Bronchial epithelial cell (primary cell): Measurements from ENCODE around the gene CCNL1. TPM values are rescaled to one million over a fixed set of nuclear protein-coding genes. Genes with fewer than 3 reads are reported as not detected.

Source experiments
- DNase-seq: peaks from one replicate; pipeline ENCODE4 v3.0.0-alpha.2; 2010; ENCODE audit warnings: low read depth
- FAIRE-seq: peaks from 2 replicates; lab custom pipeline; 2011; peaks lifted over from hg19 to GRCh38; lab: Jason Lieb, UNC
- H3K27me3 ChIP-seq: 2 replicates; pipeline ENCODE4 v1.5.1; 2011; ENCODE audit warnings: low read length; ENCODE audit not compliant: control insufficient read depth, insufficient read depth
- H3K36me3 ChIP-seq: 2 replicates; pipeline ENCODE4 v1.5.1; 2011; ENCODE audit warnings: low read length; ENCODE audit not compliant: control insufficient read depth, insufficient read depth
- H3K4me3 ChIP-seq: 2 replicates; pipeline ENCODE4 v1.5.1; 2011; ENCODE audit warnings: mild to moderate bottlenecking, low read depth, low read length, control low read depth
- total RNA-seq: library from RNA; depleted of rRNA; stranded (reverse); fragments of >200 nt; gene quantifications from 2 replicates; pipeline ENCODE4 v1.2.1, GENCODE V29; 2014
- TF ChIP-seq, protein P1 (sequence below): IDR thresholded peaks from 2 replicates; pipeline ENCODE4 v1.5.1; 2011; ENCODE audit warnings: mild to moderate bottlenecking, moderate library complexity, low read length, control low read depth, inconsistent platforms; ENCODE audit not compliant: insufficient read depth, severe bottlenecking

The CCNL1 gene
- total RNA-seq = 107 and 150 TPM in 2 replicates

DNA sequence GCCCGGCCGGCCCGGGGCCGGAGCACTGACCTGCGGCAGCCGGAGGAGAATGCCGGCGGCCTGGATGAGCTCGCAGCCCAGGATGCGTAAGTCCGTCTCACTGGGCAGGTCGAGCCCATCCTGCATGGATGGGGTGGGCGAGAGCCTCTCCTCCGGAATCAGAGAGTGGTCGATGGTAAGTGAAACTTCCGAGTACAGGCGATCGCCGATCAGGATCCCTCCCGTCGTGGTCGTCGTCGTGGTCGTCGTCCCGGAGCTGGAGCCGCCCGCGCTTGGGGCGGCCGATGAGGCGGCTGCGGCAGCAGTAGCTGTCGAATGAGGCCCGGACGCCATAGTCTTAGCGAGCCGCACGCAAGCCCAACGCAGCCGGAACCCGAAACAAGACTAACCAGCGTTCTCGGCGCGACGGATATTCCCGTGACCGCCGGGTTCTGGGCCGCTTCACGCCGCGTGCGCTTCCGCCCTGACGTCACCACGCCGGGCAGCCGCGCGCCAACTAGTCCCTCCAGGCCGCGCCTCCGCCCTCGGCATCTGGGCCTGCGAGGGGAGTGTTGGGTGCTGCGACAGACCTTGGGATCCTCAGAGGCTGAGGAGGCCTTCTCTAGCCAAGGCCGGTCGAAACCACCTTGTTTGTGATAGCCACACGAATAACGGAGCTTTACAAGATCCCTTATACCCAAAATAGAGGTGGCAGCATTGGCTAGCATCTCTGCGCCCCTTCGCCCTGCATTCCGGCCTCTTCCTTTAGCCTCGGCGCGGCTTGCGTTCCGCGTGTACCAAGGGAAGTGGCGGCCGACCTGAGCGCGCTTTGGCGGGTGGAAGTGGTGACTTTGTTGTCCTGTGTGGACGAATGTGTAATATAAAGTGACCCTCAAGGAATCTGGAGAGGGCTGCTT, at the start of gene CCNL1:
Gene CCNL1, minus strand, starts transcription at position 386 of the 896 bp plus-strand sequence. Its CDS starts 53 bp downstream, at position 333.
- H3K36me3 ChIP-seq = peaks cover 4% of the 10 kb centered on the region
- TF ChIP-seq, protein P1, sequence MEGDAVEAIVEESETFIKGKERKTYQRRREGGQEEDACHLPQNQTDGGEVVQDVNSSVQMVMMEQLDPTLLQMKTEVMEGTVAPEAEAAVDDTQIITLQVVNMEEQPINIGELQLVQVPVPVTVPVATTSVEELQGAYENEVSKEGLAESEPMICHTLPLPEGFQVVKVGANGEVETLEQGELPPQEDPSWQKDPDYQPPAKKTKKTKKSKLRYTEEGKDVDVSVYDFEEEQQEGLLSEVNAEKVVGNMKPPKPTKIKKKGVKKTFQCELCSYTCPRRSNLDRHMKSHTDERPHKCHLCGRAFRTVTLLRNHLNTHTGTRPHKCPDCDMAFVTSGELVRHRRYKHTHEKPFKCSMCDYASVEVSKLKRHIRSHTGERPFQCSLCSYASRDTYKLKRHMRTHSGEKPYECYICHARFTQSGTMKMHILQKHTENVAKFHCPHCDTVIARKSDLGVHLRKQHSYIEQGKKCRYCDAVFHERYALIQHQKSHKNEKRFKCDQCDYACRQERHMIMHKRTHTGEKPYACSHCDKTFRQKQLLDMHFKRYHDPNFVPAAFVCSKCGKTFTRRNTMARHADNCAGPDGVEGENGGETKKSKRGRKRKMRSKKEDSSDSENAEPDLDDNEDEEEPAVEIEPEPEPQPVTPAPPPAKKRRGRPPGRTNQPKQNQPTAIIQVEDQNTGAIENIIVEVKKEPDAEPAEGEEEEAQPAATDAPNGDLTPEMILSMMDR = no peak
- FAIRE-seq (no peak), DNase-seq (peak; percentile 83)
- H3K4me3 ChIP-seq = peak within 1 kb of the TSS; percentile 98
- no peaks in the 10 kb centered on the region for H3K27me3 ChIP-seq

DNA sequence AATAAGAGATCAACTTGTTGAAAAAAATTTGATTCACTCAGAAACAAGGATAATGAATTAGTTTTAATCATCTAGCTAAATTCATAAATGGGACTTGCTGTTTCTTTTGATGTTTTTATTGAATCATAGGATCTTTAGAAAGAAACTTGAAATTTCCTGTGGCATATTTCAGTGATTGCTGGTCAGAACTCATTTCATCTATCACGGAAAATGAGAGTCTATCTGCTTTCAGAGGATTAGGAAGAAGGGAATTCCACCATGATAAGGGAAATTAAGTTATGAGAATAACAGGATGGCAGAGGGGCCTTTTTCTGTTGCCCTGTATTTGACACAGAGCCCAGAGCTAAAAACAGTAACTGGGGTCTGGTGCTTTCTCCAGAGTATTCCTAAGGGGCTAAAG, 44.9 kb upstream of the CCNL1 start:
- TF ChIP-seq, protein P1 = no peak
- FAIRE-seq (no peak), DNase-seq (no peak)
- Histone ChIP-seq H3K4me3 (no peak overlapping the region), H3K27me3 (no peaks in the 10 kb centered on the region), H3K36me3 (no peaks in the 10 kb centered on the region)

DNA sequence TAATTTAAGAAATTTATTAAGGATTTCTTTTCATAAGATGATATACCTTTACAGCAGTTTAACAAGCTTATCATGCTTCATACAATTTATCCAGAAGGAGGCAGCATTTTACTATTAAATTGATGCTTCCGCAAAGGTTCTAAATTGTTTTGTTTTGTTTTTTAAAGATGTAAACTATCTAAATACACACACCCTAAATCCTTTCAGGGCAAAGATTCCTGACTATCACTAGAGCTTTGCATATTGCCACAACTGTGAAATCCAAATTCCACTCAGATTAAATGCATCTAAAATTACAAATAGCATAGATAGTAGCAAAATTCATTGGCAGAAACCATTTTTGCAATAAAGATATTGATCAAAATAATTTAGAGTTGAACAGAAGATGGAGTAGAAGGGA, 44.5 kb upstream of the CCNL1 start:
- peak; percentile 53 for DNase-seq
- Histone ChIP-seq H3K27me3 (no peaks in the 10 kb centered on the region), H3K36me3 (no peaks in the 10 kb centered on the region), H3K4me3 (no peak overlapping the region)
- FAIRE-seq = no peak
- TF ChIP-seq, protein P1 = peak; percentile 24

GRCh38 chr3:157201648-157202278, 41.8 kb upstream of the CCNL1 start:
- DNase-seq = peak; percentile 61
- no peak for FAIRE-seq
- no peaks in the 10 kb centered on the region for H3K27me3 ChIP-seq
- no peak overlapping the region for H3K4me3 ChIP-seq
- H3K36me3 ChIP-seq = no peaks in the 10 kb centered on the region
- TF ChIP-seq, protein P1 = peak; percentile 51

GRCh38 chr3:157199841-157200240, 39.9 kb upstream of the CCNL1 start:
- Histone ChIP-seq H3K36me3 (no peaks in the 10 kb centered on the region), H3K4me3 (no peak overlapping the region), H3K27me3 (no peaks in the 10 kb centered on the region)
- DNase-seq = no peak
- TF ChIP-seq, protein P1 = no peak
- FAIRE-seq = no peak
